Adipocyte (in vitro differentiated cells): ENCODE measurements around the gene NME1.
A peak's percentile ranks its signal among the peaks of the same experiment; 100 is the strongest.

Source experiments
- DNase-seq: peaks from one replicate; pipeline ENCODE4 v3.0.0-alpha.2; 2015; ENCODE audit warnings: low read depth
- H3K27me3 ChIP-seq: replicated peaks from 2 replicates; pipeline ENCODE4 v1.7.0; 2013; ENCODE audit warnings: mild to moderate bottlenecking, low read length, moderate library complexity; ENCODE audit not compliant: control insufficient read depth, insufficient read depth
- H3K36me3 ChIP-seq: 2 replicates; pipeline ENCODE4 v1.7.0; 2013; ENCODE audit warnings: low read length, mild to moderate bottlenecking, moderate library complexity; ENCODE audit not compliant: control insufficient read depth, insufficient read depth, severe bottlenecking
- H3K4me1 ChIP-seq: 2 replicates; pipeline ENCODE4 v1.7.0; 2013; ENCODE audit warnings: mild to moderate bottlenecking, low read length, moderate library complexity; ENCODE audit not compliant: control insufficient read depth, insufficient read depth
- H3K4me3 ChIP-seq: 2 replicates; pipeline ENCODE4 v1.7.0; 2013; ENCODE audit warnings: mild to moderate bottlenecking, low read length, moderate library complexity
- H3K9ac ChIP-seq: 2 replicates; pipeline ENCODE4 v1.7.0; 2013; ENCODE audit warnings: mild to moderate bottlenecking, low read length, moderate library complexity
- H3K9me3 ChIP-seq: 2 replicates; pipeline ENCODE4 v1.7.0; 2013; ENCODE audit warnings: mild to moderate bottlenecking, low read length, moderate library complexity; ENCODE audit not compliant: control insufficient read depth

NME1 gene

GRCh38 chr17:51152766-51153209, 571 bp upstream of the NME1 start:
- no peaks in the 10 kb centered on the region for H3K27me3 ChIP-seq
- peak overlapping the region; percentile 91 for H3K4me3 ChIP-seq
- H3K36me3 ChIP-seq, result peaks cover 8% of the 10 kb centered on the region
- peaks cover 20% of the 10 kb centered on the region for H3K4me1 ChIP-seq
- H3K9me3 ChIP-seq, result no peaks in the 10 kb centered on the region
- peak; percentile 45 for DNase-seq
- peak overlapping the region; percentile 91 for H3K9ac ChIP-seq

GRCh38 chr17:51154176-51154575, 817 bp downstream of the NME1 start:
- Histone ChIP-seq H3K4me3 (peak overlapping the region; percentile 91), H3K9me3 (no peaks in the 10 kb centered on the region), H3K9ac (peak overlapping the region; percentile 91), H3K4me1 (peaks cover 18% of the 10 kb centered on the region), H3K36me3 (peaks cover 17% of the 10 kb centered on the region), H3K27me3 (no peaks in the 10 kb centered on the region)
- DNase-seq, result peak; percentile 37

DNA sequence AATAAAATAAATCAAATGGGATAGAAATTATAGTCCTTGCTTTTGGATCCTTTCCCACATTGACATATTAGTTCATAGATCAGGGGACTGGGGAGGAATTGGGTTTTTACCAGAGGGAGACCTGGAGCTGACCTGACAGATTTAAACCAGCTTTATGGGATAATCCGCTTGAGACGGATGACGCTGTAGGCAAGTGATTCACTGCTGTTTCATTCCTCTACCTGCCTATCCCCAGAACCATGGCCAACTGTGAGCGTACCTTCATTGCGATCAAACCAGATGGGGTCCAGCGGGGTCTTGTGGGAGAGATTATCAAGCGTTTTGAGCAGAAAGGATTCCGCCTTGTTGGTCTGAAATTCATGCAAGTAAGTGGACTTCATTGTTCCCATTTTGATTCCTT, 2.1 kb downstream of the NME1 start:
- peaks cover 18% of the 10 kb centered on the region for H3K4me1 ChIP-seq
- no peaks in the 10 kb centered on the region for H3K9me3 ChIP-seq
- H3K4me3 ChIP-seq, result no peak overlapping the region
- no peak overlapping the region for H3K9ac ChIP-seq
- H3K27me3 ChIP-seq, result no peaks in the 10 kb centered on the region
- peaks cover 26% of the 10 kb centered on the region for H3K36me3 ChIP-seq
- DNase-seq, result no peak

DNA sequence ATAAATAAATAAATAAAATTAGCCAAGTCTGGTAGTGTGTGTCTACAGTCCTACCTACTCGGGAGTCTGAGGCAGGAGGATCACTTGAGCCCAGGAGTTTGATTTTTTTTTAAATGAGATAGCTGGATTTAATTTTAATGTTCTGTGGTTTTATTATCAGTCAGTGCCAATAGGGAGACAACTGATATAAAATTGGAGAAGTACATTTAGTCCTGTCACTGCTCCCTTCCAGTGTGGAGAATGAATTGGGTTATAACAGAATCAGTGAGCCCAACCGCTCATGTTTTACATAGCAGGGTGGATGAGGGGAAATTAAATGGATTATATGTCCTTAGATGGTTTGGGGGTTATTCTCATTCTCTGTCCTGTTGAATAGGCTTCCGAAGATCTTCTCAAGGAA, 6.2 kb downstream of the NME1 start:
- Histone ChIP-seq H3K36me3 (peaks cover 54% of the 10 kb centered on the region), H3K4me3 (no peak overlapping the region), H3K4me1 (peaks cover 6% of the 10 kb centered on the region), H3K9me3 (no peaks in the 10 kb centered on the region), H3K9ac (no peak overlapping the region), H3K27me3 (no peaks in the 10 kb centered on the region)
- DNase-seq, result no peak

GRCh38 chr17:51161541-51161940, 8.2 kb downstream of the NME1 start:
- Histone ChIP-seq H3K9me3 (no peaks in the 10 kb centered on the region), H3K4me1 (peaks cover 6% of the 10 kb centered on the region), H3K9ac (no peak overlapping the region), H3K4me3 (no peak overlapping the region), H3K27me3 (no peaks in the 10 kb centered on the region), H3K36me3 (peaks cover 54% of the 10 kb centered on the region)
- DNase-seq, result no peak

- H3K4me1 ChIP-seq, result peaks cover 16% of the 10 kb centered on the region
- peaks cover 53% of the 10 kb centered on the region for H3K36me3 ChIP-seq
- no peaks in the 10 kb centered on the region for H3K27me3 ChIP-seq
- H3K9me3 ChIP-seq, result no peaks in the 10 kb centered on the region
- peak overlapping the region; percentile 94 for H3K4me3 ChIP-seq
- no peak for DNase-seq
- H3K9ac ChIP-seq, result peak overlapping the region; percentile 95
Observed at GRCh38 chr17:51164911-51165679, 11.7 kb downstream of the NME1 start.

DNA sequence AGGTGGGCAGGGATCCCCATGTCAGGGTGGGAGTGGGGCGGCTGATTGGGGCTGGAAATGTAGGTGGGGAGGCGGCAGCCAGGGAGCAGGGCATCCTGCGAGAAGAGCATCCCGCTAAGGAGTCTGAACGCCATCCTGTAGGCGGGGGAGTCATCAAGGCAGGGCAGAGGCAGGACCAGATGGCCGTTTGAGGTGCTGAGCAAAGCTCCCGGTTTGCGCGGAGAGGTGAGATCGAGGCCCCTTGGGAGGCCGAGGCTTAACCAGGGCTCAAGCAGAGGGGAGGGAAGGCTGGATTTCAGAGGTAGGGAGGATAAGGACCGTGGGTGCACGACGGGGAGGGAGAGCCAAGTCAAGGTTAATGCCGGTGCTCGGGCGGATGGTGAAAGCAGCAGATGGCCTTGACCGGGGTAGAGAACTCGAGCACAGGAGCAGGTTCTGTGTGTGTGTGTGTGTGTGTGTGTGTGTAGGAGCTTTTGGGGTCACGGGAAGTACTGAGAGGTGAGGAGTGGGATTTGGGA, 12.4 kb downstream of the NME1 start:
- no peak for DNase-seq
- peak overlapping the region; percentile 94 for H3K4me3 ChIP-seq
- peaks cover 55% of the 10 kb centered on the region for H3K36me3 ChIP-seq
- peak overlapping the region; percentile 95 for H3K9ac ChIP-seq
- H3K27me3 ChIP-seq, result no peaks in the 10 kb centered on the region
- no peaks in the 10 kb centered on the region for H3K9me3 ChIP-seq
- H3K4me1 ChIP-seq, result peaks cover 16% of the 10 kb centered on the region

- H3K9me3 ChIP-seq, result no peaks in the 10 kb centered on the region
- peaks cover 55% of the 10 kb centered on the region for H3K36me3 ChIP-seq
- H3K27me3 ChIP-seq, result no peaks in the 10 kb centered on the region
- peak within 1 kb of the TSS; percentile 94 for H3K4me3 ChIP-seq
- DNase-seq, result peak; percentile 95
- H3K4me1 ChIP-seq, result peaks cover 16% of the 10 kb centered on the region
- peak within 1 kb of the TSS; percentile 95 for H3K9ac ChIP-seq
Observed at GRCh38 chr17:51166198-51166986, 13.0 kb downstream of the NME1 start, which contains the start of gene NME2. Gene NME2 (plus strand): TSS chr17:51166411. CDS start chr17:51166831, 420 bp downstream.

DNA sequence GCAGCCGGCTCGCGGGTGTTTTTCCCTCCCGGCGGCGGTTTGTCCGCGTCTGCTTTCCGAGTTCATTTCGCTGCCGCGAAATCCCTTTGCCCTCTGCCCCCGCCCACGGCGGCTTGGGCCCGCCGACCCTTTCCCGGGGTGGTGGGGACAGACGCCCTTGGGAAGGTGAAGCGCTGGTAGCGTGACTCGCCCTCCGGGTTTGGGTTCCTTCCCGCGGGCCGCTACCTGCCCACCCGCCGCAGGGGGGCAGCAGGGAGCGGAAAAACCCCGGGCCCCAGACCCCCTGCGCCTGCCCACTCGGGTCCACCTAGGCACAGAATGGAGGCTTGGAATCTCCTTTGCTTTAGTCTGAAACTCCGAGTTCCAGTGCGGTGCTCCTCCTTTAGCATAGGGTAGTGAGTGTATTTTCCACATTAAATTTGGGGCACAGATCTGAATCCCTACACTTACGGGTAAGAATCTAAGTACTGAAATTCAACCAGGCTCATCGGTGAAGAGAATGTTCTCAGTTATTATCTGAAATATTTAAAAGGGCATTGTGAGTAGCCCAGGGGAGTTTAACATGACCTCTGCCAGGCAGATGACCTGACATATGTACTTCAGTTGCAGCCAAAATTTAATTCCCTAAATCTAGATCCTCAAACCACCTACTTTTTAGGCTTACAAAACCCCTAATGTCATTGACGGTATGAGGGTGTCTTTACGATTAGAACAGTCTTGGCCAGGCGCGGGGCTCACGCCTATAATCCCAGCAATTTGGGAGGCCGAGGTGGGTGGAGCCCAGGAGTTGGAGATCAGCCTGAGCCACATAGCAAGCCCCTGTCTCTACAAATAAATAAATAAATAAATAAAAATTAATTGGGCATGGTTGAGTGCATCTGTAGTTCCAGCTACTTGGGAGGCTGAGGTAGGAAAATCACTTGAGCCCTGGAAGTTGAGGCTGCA, 13.9 kb downstream of the NME1 start:
- Histone ChIP-seq H3K9ac (peak overlapping the region; percentile 95), H3K36me3 (peaks cover 54% of the 10 kb centered on the region), H3K9me3 (no peaks in the 10 kb centered on the region), H3K27me3 (no peaks in the 10 kb centered on the region), H3K4me1 (peaks cover 16% of the 10 kb centered on the region), H3K4me3 (peak overlapping the region; percentile 94)
- peak; percentile 82 for DNase-seq

- Histone ChIP-seq H3K27me3 (no peaks in the 10 kb centered on the region), H3K4me3 (no peak overlapping the region), H3K9me3 (no peaks in the 10 kb centered on the region), H3K9ac (no peak overlapping the region), H3K36me3 (peaks cover 60% of the 10 kb centered on the region), H3K4me1 (peaks cover 16% of the 10 kb centered on the region)
- DNase-seq, result no peak
Observed at GRCh38 chr17:51169340-51169739, 16.0 kb downstream of the NME1 start.
